CD4-positive, alpha-beta T cell treated with Interferon gamma for 1 hour (primary cell): Measurements from ENCODE around the gene GABPB2.

Source experiments
- DNase-seq: peaks from one replicate; pipeline ENCODE4 v3.0.0-alpha.2; 2020

GABPB2 gene

DNA sequence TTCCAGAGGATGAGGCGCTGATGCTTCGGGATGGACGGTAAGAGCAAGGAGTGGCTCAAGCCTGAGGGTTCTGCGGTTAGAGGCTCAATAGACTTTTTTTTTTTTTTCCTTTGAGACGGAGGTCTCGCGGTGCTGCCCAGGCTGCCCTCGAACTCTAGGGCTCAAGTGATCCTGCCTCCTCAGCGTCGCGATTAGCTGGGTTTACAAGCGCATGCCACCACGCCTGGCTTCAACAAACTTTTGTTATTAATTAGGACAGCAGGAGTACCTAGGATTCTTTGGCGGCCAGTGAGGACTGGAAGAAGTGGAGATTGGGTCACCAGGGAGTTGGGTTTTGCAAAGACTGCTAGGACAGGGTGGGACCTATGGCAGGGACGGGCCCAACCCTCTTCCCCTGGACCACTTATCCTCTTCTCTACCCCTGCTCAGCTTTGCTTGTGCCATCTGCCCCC lies 96.0 kb downstream of the GABPB2 start:
- no peak for DNase-seq

DNA sequence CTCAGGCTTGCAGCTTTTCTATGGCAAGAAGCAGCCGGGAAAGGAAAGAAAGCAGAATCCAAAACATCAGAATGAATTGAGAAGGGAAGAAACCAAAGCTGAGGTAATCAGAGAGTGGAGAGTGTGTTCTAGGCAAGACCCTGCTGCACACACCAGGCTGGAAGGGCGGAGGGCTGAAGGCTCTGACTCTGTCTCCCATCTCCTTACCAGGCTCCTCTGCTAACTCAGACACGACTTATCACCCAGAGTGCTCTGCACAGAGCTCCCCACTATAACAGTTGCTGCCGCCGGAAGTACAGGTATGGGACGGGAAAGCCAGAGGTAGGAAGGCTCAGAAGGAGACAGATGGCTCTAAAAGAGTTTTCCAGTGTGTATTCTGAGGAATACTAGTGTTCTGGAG lies 96.6 kb downstream of the GABPB2 start:
- DNase-seq = no peak

- DNase-seq = no peak
These were observed 100.6 kb downstream of the GABPB2 start for GRCh38 chr1:151171190-151171589.
